GM21423 (cell line): ENCODE results near the gene TMEM61.
A peak's percentile ranks its signal among the peaks of the same experiment; 100 is the strongest.
"Not testable (repeated sequence)": the region's sequence is repeated elsewhere in the genome, so short reads cannot be mapped to it uniquely, and the experiment has no call there.

Source experiments
- ATAC-seq: cut with Tn5 transposase; IDR thresholded peaks from one replicate; pipeline ENCODE4 v1.9.1; 2021; ENCODE audit warnings: mild to moderate bottlenecking, moderate library complexity; ENCODE audit not compliant: unreplicated experiment

Gene TMEM61

DNA sequence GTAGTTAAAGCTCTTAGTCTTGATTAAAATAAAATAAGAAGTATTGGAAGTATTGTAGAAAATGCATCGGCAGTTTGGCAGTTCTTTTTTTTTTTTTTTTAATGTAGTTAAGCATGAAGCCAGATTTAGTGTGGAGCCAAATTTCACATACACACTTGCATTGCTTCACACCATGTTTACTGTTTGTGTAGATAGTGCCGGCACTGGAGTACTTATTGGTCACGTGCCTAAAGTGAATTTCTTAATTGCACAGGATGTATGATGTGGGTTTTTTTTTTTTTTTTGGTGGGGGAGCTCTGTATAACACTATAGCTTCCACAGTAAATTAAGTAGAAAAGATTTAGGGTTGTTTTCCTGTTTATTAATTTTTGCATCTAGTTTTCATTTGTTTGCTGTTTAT lies 21.2 kb upstream of the TMEM61 start:
- no peak for ATAC-seq

- no peak for ATAC-seq
Observed at GRCh38 chr1:54962612-54963395, 17.6 kb upstream of the TMEM61 start.

GRCh38 chr1:54963829-54964228 lies 16.6 kb upstream of the TMEM61 start:
- not testable (repeated sequence) for ATAC-seq

- peak; percentile 93 for ATAC-seq
Observed at GRCh38 chr1:54965624-54966340, 14.6 kb upstream of the TMEM61 start.

GRCh38 chr1:54967372-54967771 lies 13.1 kb upstream of the TMEM61 start:
- no peak for ATAC-seq

- ATAC-seq: no peak
Observed at GRCh38 chr1:54968551-54968950, 11.9 kb upstream of the TMEM61 start.

- no peak for ATAC-seq
Observed at GRCh38 chr1:54969879-54970278, 10.5 kb upstream of the TMEM61 start.

DNA sequence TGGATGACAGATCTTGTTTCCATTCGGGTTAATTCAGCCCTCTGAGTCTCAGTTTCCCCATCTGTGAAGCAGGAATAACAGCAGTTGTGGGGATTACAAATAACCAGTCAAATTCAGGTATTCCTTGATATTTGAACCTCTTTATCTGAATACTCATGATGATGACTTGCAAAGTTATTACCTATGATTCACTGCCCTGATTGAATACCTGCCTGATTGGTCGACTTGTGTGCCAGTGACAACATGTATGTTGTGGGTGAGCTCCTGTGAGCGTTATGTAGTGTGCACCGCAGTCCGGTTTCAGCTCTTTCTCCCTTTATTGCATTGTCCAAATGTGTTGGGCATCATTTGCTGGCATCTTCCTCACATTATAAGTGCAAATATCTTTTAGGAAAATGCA lies 9.5 kb upstream of the TMEM61 start:
- ATAC-seq: no peak

- ATAC-seq: peak; percentile 73
Observed at GRCh38 chr1:54971317-54971791, 9.1 kb upstream of the TMEM61 start.

DNA sequence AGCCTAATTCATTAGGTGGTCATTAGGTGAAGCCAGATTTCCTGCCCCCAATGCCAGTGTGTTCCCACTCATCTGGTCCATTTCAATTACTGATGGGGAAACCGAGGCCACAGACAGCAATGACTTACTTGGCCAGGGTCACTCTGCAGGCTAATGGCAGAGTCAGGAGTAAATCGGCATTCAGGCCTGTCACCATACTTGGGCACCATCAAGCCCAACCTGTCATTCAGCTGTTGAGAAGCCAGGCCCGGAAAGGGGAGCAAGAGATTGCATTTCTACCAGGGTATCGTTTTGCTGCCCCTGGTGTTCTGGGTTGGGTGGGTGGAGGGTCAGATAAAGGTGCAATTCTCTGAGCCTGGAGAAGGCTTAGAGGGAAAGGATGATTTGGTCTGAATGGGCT lies 8.0 kb upstream of the TMEM61 start:
- no peak for ATAC-seq

GRCh38 chr1:54973205-54973921 lies 7.1 kb upstream of the TMEM61 start:
- ATAC-seq: no peak

- ATAC-seq: no peak
Observed at GRCh38 chr1:54975356-54976108, 4.9 kb upstream of the TMEM61 start.

DNA sequence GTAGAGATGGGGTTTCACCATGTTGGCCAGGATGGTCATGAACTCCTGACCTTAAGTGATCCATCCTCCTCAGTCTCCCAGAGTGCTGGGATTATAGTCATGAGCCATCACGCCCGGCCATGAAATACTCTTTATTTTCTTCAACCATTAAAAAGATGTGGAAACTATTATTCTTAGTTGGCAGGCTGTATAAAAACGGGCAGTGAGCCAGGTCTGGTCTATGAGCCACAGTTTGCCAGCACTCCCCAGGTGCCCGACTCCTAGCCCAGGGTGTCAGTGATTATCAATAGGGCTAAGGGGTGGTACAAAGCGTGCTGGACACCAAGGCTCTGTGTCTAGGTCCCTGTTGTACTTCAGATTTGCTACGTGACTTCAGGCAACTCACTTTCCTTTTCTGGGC lies 3.7 kb upstream of the TMEM61 start:
- no peak for ATAC-seq

DNA sequence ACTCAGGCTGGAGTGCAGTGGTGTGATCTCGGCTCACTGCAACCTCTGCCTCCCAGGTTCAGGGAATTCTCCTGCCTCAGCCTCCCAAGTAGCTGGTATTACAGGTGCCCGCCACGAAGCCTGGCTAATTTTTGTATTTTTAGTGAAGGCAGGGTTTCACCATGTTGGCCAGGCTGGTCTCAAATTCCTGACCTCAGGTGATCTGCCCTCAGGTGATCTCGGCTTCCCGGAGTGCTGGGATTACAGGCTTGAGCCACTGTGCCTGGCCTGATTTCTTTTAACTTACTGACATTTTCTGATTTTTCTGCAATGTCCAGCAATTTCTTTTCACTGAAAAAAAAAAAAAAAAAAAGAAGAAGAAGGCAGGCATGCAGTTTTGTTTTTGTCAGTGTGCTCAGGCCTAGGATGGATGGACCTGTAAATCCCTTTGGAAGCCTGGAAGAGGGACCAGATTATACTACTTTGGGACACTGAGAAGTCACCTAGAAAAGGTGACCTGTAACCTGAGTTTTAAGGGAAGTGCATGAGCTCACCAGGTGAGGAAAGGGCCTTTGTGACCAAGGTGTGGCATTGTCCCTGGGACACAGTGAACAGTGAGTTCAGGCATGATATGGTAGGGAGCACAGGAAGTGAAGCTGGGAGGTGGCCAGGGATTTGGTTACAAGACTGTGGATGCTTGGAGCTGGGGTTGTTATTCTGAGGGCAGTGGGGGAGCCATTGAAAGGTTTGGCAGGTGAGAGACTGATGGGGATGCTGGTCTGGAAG lies 2.7 kb upstream of the TMEM61 start:
- no peak for ATAC-seq

- no peak for ATAC-seq
Observed at GRCh38 chr1:54978528-54979326, 1.7 kb upstream of the TMEM61 start.

- no peak for ATAC-seq
Observed at GRCh38 chr1:54979327-54979891, 1.0 kb upstream of the TMEM61 start.

- ATAC-seq: no peak
Observed at GRCh38 chr1:54980046-54980527, 341 bp upstream of the TMEM61 start.

- ATAC-seq: no peak
Observed at GRCh38 chr1:54981466-54981865, 1.0 kb downstream of the TMEM61 start.

- ATAC-seq: no peak
Observed at GRCh38 chr1:54982739-54983138, 2.3 kb downstream of the TMEM61 start.
